Fibroblast of gingiva (primary cell): ENCODE data around the gene GALNT17.

Source experiments
- DNase-seq: peaks from one replicate; pipeline ENCODE4 v3.0.0-alpha.2; 2011; ENCODE audit warnings: low read depth

GALNT17 gene

DNA sequence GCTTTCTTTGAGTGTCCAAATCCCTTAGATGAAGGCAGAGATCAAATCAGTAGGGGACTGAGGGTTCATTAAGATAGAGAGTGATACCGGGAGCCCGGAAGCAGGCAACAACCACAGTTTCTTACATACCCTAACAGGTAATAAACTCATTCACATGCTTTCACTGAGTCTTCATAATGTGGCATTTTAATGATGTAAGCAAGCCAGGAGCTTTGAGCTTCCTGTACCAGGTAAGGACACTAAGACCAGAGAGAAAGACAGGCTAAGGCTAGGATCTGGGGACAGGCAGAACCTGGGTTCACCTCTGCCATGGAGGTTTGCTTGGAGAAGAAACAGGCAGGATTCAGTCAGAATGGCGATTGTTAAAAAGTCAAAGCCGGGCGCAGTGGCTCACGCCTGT is 618.3 kb downstream of the GALNT17 start:
- no peak for DNase-seq

DNA sequence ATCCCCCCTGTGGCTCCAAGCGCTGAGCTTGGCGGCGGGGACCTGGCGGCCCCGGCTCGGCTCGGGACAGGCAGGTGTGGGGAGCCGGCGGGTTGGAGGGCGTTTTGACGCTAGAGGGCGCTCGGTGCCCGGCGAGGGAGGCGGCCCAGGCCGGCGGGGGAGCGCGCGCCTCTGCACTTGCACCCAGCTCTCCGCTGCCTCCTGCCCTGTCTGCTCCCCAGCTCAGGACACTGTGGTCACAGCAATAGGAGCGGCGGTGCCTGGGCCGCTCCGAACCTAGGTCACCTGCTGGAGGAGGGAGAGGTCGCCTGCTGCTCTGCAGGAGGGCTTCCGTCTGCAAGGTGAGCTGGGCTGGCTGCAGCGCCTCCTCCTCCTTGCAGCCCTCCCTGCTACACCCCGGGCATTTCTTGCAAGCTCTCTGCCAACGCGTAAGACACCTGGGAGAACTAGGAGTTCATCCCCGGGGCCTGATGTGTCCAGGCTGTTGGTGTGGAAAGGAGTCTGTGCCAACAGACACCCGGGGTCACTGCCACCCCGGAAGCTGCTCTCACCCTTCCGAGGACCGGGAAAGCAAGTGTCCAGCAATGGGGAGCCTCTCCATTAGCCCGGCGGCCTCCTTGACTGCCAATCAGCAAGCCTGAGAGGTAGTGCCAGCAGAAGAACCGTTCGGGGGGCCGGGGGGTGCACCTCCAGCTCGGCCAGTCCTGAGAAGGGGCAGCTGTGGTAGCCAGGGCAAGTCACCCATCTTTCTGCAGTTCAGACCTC is 620.4 kb downstream of the GALNT17 start:
- no peak for DNase-seq

DNA sequence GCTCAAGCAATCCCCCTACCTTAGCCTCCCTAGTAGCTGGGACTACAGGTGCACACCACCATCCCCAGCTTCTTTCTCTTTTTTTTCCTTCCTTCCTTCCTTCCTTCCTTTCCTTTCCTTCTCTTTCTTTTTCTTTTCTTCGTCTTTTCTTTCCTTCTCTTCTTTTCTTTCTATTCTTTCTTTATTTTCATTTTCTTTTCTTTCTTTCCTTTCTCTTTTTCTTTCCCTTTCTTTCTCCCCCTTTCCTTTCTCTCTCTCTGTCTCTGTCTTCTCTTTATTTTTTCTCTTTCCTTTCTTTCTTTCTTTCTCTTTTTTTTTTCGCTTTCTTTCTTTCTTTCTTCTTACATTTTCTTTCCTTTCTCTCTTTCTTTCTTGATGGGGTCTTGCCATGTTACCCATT is 621.3 kb downstream of the GALNT17 start:
- no peak for DNase-seq

DNA sequence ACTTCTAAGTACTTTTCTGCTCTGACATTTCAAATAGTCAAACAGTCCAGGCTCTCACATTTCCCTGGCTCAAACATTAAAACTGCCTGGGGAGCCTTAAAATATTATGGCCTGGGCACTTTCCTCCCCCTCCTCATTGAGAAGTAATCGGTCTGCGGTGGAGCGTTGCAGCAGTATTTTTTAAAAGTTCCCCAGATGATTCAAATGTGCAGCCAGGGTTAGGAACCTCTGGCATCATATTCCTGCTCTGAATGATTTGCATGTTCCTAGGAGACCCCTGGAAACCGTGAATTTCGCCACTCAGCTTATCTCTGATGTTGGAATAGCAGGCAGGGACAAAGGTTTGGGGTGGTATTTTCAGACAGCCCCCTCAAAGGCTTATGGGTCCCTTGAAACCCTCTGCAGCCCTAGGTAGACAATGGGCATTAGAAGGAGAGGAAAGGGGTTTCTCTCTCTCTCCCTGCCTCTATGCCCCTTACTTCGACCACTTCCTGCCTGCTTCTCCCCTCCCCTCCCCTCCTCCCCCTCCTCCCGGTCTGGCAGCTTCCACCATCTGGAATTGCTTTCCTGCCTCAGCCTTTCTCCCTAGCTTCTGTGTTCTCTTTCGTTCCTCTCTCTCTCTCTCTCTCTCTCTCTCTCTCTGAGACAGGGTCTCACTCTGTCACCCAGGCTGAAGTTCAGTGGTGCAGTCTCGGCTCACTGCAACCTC is 622.2 kb downstream of the GALNT17 start:
- no peak for DNase-seq

DNA sequence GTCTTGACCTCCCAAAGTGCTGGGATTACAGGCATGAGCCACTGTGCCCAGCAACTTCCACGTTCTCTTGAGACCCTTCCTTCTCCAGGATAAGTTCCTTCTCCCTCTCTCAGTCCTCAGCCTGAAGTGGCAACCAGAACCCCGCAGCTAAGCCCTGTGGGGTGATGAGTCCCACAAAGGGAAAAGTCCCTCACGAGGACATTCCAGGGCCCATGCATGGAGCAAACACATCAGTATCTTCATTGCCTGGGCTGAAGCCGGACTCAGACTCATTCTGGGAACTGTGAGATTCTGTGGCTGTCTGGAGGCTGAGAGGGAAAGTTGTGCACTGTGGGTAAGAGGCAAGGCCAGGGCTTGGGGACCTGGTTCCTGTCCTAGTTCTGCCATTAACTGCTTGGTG is 622.9 kb downstream of the GALNT17 start:
- no peak for DNase-seq

DNA sequence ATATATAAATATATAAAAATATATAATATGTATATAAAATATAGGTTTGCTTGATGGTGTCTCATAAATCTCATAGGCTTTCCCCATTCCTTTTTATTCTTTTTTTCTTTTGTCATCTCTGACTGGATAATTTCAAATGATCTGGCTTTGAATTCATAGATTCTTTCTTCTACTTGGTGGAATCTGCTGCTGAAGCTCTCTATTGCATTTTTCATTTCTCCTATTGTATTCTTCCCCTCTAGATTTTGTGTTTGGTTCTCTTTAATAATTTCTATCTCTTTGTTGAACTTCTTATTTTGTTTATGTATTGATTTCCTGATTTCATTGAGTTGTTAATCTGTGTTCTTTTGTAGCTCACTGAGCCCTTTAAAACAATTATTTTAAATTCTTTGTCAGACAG is 629.4 kb downstream of the GALNT17 start:
- DNase-seq, result no peak
